ENCODE results near the gene LEKR1.

LEKR1 gene

DNA sequence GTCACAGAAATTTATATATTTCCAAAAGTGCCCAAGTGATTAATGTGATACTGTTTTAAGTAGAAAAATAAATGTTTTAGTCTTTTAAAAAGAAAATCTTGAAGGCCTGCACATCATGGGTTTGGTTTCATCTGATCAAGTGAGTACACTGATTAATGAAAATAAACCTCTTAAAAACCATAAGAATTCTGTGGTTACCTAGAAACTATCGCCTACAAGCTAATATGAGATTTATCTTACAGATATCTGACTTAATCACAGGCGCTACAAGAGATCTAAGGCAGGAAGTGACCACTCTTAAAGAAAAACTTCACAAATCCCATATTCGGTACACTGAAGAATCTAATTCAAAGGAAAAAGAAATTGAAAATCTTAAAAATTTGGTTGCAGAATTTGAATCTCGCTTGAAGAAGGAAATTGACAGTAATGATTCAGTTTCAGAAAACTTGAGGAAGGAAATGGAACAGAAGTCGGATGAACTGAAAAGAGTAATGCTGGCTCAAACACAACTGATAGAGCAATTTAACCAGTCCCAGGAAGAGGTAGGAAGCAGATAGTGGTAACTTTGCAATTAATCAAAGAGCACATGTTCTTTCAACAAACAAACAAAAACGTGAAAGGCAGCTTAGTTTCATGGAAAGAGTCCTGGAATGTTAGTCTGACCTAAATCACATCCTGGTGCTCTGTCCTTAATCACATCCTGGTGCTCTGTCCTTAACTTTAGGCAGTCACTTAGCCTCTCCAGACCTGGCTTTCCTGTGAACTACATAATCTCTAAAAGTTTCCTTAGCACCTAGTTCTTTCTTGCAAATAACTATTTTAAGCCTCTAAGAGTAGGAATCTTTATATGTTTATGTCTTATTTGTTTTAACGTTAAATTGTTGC lies 201.9 kb downstream of the LEKR1 start:
- TF ChIP-seq, protein P1, sequence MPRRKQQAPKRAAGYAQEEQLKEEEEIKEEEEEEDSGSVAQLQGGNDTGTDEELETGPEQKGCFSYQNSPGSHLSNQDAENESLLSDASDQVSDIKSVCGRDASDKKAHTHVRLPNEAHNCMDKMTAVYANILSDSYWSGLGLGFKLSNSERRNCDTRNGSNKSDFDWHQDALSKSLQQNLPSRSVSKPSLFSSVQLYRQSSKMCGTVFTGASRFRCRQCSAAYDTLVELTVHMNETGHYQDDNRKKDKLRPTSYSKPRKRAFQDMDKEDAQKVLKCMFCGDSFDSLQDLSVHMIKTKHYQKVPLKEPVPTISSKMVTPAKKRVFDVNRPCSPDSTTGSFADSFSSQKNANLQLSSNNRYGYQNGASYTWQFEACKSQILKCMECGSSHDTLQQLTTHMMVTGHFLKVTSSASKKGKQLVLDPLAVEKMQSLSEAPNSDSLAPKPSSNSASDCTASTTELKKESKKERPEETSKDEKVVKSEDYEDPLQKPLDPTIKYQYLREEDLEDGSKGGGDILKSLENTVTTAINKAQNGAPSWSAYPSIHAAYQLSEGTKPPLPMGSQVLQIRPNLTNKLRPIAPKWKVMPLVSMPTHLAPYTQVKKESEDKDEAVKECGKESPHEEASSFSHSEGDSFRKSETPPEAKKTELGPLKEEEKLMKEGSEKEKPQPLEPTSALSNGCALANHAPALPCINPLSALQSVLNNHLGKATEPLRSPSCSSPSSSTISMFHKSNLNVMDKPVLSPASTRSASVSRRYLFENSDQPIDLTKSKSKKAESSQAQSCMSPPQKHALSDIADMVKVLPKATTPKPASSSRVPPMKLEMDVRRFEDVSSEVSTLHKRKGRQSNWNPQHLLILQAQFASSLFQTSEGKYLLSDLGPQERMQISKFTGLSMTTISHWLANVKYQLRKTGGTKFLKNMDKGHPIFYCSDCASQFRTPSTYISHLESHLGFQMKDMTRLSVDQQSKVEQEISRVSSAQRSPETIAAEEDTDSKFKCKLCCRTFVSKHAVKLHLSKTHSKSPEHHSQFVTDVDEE (CRISPR knock-in tag; IDR thresholded peaks at IDR 0.05): no peak
- TF ChIP-seq CSDC2 (CRISPR knock-in tag; IDR thresholded peaks at IDR 0.05) (no peak), ZNF565 (CRISPR knock-in tag; conservative IDR thresholded peaks at IDR 0.05; ENCODE audit: low read depth) (no peak), ISL1 (CRISPR knock-in tag; IDR thresholded peaks at IDR 0.05) (no peak), TCF4 (CRISPR knock-in tag; IDR thresholded peaks at IDR 0.05; ENCODE audit: borderline replicate concordance) (no peak), ZFP3 (CRISPR knock-in tag; IDR thresholded peaks at IDR 0.05) (no peak), POU6F1 (CRISPR knock-in tag; IDR thresholded peaks at IDR 0.05; ENCODE audit: borderline replicate concordance, low read depth) (no peak), BACH2 (CRISPR knock-in tag; IDR thresholded peaks at IDR 0.05; ENCODE audit: borderline replicate concordance) (no peak), ZNF70 (CRISPR knock-in tag; IDR thresholded peaks at IDR 0.05) (no peak), PATZ1 (CRISPR knock-in tag; IDR thresholded peaks at IDR 0.05; ENCODE audit: borderline replicate concordance) (no peak), ESRRG (CRISPR knock-in tag; IDR thresholded peaks at IDR 0.05) (no peak), PPARA (CRISPR knock-in tag; IDR thresholded peaks at IDR 0.05; ENCODE audit: borderline replicate concordance) (no peak), ARNTL (CRISPR knock-in tag; IDR thresholded peaks at IDR 0.05; ENCODE audit: borderline replicate concordance, low read depth) (no peak), SNAI2 (CRISPR knock-in tag; IDR thresholded peaks at IDR 0.05) (no peak), OSR1 (CRISPR knock-in tag; IDR thresholded peaks at IDR 0.05) (no peak)
- TF ChIP-seq, protein P2, sequence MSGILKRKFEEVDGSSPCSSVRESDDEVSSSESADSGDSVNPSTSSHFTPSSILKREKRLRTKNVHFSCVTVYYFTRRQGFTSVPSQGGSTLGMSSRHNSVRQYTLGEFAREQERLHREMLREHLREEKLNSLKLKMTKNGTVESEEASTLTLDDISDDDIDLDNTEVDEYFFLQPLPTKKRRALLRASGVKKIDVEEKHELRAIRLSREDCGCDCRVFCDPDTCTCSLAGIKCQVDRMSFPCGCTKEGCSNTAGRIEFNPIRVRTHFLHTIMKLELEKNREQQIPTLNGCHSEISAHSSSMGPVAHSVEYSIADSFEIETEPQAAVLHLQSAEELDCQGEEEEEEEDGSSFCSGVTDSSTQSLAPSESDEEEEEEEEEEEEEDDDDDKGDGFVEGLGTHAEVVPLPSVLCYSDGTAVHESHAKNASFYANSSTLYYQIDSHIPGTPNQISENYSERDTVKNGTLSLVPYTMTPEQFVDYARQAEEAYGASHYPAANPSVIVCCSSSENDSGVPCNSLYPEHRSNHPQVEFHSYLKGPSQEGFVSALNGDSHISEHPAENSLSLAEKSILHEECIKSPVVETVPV (CRISPR knock-in tag; IDR thresholded peaks at IDR 0.05): no peak
- TF ChIP-seq, protein P3, sequence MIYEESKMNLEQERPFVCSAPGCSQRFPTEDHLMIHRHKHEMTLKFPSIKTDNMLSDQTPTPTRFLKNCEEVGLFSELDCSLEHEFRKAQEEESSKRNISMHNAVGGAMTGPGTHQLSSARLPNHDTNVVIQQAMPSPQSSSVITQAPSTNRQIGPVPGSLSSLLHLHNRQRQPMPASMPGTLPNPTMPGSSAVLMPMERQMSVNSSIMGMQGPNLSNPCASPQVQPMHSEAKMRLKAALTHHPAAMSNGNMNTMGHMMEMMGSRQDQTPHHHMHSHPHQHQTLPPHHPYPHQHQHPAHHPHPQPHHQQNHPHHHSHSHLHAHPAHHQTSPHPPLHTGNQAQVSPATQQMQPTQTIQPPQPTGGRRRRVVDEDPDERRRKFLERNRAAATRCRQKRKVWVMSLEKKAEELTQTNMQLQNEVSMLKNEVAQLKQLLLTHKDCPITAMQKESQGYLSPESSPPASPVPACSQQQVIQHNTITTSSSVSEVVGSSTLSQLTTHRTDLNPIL (CRISPR knock-in tag; IDR thresholded peaks at IDR 0.05; ENCODE audit: low read depth): no peak
- ATAC-seq: no peak

DNA sequence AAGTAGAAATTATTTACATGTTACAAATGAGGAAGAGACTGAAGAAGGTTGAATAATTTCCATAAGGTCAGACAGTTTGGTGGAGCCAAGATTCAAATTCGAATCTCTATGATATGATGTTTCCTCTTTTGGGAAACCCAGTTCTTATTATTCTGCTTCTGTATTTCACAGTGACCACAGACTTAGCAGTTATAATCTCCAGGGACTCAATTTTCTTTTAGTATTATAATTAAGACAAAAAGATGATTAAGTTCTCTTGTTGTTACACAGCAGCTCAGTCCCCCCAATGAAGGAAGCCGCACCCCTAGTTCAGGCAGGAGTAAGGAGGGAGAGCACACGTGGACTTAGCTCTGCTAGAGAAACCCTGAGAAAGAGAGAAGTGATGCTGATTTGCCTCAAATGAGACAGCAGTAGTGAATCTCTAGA lies 203.2 kb downstream of the LEKR1 start:
- no peak for ATAC-seq
- TF ChIP-seq POU6F1 (CRISPR knock-in tag; IDR thresholded peaks at IDR 0.05; ENCODE audit: borderline replicate concordance, low read depth): no peak
- TF ChIP-seq OSR1 (CRISPR knock-in tag; IDR thresholded peaks at IDR 0.05): no peak
- TF ChIP-seq, protein P2 (CRISPR knock-in tag; IDR thresholded peaks at IDR 0.05): no peak
- TF ChIP-seq BACH2 (CRISPR knock-in tag; IDR thresholded peaks at IDR 0.05; ENCODE audit: borderline replicate concordance): no peak
- no peak for TF ChIP-seq ZNF8 (CRISPR knock-in tag; IDR thresholded peaks at IDR 0.05)
- TF ChIP-seq ISL1 (CRISPR knock-in tag; IDR thresholded peaks at IDR 0.05): no peak
- TF ChIP-seq CSDC2 (CRISPR knock-in tag; IDR thresholded peaks at IDR 0.05): no peak
- TF ChIP-seq ZFP3 (CRISPR knock-in tag; IDR thresholded peaks at IDR 0.05): no peak
- no peak for TF ChIP-seq ARNTL (CRISPR knock-in tag; IDR thresholded peaks at IDR 0.05; ENCODE audit: borderline replicate concordance, low read depth)
